Activated CD4-positive, alpha-beta T cell treated with anti-CD3 and anti-CD28 coated beads, Interleukin-2, amount 50 U/mL, for 48 hours (primary cell): ENCODE measurements around the gene FGD3.
"Not testable (repeated sequence)": the region's sequence is repeated elsewhere in the genome, so short reads cannot be mapped to it uniquely, and the experiment has no call there.

Source experiments
- DNase-seq, 2 experiments: peaks; one replicate each; pipeline ENCODE4 v3.0.0-alpha.2; 2020

The FGD3 gene

DNA sequence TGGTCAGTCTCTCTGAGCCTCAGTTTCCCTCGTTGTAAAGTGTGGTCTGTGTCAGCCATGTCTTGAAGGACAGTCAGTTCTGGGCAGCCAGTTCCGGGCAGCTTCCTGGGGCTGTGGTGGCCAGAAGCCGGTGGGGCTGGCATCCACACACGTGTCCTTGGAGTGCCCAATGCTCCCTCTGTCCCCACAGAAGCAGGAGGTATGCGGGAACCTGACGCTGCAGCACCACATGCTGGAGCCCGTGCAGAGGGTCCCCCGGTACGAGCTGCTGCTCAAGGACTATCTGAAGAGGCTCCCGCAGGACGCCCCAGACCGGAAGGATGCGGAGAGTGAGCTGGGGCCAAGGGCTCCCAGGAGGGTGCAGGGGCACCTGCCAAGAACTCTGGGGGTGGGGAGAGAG is 62.7 kb downstream of the FGD3 start:
- DNase-seq = no peak

DNA sequence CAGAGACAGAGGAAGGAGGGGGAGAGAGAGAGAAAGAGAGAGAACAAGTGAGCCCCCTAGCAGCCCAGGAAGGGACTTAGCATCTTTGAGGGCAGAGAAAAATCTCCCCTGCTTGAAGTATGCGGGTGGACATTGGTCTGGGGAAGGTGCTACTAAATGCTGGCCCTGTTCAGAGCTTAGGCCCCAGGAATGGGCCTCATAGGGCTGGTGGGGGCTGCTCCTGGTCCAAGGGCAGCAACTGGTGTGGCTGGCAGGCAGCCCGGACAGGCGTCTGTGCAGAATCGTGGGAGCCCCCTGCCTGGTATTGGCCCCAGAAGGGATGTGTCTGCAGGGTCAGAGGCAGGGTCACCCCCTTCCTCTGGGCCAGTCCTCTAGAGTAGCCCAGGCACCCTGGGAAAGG is 63.4 kb downstream of the FGD3 start:
- peak in 1 of 2 experiments; percentile 1 for DNase-seq

DNA sequence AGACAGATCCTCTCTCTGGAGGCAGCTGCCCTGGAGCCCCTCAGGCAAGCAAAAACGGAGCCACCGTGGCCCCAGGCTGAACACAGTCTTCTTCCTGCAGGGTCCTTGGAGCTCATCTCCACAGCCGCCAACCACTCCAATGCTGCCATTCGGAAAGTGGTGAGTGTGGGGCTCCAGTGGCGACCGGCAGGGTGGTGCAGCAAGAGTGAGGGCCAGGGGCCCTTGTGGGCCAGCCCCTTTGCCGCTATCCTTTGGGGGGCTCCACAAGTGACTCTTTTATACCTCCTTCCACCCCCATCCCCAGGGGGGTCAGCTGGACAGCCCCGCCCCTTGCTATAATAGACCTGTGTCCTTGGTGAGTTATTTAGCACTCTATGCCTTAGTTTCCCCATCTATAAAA is 63.8 kb downstream of the FGD3 start:
- peak in 1 of 2 experiments; percentile 2 for DNase-seq

DNA sequence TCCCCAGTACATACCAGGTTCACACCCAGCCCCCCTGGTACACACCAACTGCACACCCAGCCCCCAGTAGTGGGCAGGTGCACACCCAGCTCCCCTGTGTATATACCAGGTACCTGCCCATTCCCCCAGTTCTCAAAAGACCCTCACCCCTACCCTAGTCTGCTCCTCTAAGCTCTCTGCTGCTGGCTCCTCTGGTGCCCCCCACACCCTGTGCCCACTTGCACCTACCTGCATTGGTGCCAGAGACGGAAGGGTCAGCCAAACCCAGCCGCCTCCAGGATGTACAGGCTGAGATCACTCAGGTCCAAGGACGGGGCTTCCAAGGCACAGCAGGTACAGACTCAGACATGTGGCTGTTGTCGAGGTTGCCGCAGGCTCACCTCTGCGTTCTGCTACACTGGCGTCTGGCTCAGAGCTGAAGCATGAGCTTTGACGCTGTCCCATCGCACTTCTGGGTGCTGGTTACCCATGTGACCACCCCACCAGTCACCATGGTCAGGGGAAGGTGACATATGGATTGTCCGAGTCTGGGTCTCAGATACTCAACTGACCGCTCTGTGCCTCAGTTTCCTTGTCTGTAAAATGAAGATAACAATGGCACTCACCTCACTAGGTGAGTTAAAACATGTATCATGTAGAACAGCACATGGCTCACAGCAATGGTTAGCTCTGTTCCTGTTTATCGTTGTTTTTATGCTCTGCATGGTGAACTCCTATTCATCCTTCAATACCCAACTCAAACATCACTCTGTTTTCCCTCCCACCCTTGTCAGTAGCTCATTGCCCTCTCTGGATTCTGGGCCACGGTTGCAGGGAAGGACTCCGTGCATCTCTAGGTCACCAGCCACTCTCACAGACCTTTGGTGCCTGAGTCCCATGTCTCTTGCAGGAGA is 65.9 kb downstream of the FGD3 start:
- DNase-seq = peak in 1 of 2 experiments; percentile 2

DNA sequence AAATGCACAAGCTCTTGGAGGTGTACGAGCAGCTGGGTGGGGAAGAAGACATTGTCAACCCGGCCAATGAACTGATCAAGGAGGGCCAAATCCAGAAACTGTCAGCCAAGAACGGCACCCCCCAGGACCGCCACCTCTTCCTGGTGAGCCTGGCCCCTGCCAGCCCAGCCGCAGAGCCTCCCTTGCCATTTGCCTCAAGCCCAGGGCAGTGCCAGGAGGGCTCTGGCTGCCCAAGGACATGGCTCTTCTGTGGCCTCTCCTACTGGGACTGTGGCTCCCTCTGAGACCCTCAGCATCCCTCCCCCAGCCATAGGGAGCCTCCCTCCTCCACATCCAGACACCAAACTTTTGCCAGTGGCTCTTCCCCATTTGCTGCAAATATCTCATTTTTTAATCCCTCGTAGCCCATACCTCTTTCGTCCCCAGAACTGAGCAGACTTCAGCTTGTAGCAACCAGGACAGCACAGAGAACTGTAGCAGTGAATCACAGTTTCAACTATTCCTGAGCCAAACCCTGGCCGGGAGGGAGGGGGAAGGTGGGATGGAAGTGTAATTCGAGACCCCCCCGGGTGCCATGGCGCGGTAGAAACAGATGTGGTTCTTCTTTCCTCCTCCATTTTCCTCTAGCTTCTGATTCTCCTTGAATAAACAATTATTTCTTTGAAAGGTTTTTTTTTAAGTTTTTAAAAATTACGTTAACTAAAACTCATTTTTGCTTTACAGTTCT is 66.7 kb downstream of the FGD3 start:
- no peak for DNase-seq

DNA sequence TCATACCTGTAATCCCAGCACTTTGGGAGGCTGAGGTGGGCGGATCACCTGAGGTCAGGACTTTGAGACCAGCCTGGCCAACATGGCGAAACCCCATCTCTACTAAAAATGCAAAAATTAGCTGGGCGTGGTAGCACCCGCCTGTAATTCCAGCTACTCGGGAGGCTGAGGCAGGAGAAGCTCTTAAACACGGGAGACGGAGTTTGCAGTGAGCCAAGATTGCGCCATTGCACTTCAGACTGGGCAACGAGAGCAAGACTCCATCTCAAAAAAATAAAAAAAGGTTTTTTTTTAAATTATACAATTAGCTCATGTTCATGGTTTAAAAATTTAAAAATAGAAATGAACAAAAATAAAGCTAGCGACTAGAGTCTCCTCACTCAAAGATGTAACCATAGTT is 67.9 kb downstream of the FGD3 start:
- not testable (repeated sequence) for DNase-seq

DNA sequence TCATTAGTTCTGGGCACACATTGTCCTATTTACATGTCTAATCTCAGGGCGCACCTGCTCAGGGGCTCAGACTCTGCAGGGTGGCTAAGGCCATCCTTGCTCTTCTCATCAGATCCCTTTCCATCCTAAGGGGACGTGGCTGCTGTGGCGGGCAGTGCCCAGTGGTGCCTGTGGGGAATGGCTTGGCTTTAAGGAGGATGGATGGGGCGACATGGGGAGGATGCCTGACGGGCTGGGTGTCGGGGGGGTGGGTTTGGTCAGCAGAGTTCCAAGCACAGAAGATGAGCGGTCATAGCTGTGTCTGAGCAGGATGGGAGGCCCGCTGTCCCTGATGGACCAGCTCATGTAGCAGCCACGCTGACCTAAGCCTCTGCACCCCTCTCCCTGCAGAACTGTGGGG is 70.3 kb downstream of the FGD3 start:
- DNase-seq = no peak

DNA sequence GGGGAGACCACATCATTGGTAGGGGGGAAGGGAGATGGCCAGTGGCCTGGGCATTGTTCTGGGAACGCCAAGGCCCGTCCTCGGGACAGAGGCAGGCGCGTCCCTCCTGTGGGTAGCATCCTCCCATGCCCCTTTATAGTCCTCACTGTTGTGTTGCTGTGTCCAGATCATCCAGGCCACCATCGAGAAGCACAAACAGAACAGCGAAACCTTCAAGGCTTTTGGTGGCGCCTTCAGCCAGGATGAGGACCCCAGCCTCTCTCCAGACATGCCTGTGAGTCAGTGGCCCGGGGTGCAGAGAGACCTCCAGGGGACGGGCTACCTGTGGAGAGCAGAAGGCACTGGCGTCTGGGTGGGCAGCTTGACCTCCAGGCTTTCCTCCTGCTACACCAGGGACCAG is 72.8 kb downstream of the FGD3 start:
- no peak for DNase-seq

DNA sequence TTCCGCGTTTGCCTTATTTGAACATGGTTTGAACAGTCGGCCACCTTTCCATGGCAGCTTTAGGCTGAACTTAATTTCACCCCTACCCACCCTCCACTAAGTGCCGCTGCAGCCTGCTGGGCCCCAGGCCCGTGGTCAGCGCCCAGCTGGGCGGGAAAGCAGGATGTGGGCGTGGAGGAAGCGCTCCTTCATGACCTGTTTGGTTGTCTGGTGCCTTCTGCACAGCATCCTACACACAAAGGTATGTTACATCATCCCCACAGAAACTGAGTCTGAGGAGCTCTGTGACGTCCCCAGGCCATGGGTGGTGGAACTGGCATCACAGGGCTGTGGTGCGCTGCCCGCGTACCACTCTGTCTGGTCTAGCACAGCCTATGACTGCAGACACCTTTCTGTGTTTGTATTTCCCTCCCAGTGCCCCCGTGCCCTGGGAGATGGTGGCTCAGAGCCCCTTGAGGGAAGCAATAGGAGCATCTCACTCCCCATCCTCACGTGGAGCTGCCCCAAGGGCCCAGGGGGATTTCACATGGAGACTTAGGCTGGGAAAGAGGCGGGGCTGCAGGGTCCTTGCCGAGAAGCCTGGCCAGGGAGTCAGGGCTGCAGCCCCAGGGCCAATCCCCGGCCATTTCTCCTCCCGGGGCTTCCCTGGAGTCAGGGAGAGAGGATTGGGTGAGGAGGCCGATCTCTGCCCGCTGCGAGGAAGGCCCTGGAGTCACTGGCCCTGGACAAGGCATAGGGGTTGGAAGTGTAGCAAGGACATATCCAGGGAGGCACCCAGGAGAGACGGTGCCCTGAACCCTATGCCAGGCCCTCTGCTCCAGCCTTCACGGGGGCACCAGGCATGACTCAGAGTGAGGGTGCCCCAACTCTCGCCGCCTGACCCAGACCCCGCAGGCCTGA is 73.7 kb downstream of the FGD3 start:
- peak; percentile 60 to 64 for DNase-seq

DNA sequence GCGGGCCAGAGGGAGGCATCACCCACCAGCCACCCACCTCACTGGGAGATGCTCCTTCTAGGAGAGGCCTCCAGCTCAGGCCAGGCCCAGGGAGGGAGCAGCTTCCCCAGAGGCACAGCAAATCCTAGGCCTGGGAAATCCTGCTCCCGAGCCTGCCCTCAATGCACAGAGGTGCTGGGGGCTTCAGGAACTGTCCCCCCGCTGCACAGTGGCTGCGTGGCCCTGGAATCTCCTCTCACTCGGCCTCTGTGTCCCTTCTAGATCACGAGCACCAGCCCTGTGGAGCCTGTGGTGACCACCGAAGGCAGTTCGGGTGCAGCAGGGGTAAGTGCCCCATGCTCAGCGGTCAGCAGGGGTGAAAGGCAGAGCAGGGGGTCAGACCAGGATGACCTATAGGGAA is 74.7 kb downstream of the FGD3 start:
- no peak for DNase-seq

DNA sequence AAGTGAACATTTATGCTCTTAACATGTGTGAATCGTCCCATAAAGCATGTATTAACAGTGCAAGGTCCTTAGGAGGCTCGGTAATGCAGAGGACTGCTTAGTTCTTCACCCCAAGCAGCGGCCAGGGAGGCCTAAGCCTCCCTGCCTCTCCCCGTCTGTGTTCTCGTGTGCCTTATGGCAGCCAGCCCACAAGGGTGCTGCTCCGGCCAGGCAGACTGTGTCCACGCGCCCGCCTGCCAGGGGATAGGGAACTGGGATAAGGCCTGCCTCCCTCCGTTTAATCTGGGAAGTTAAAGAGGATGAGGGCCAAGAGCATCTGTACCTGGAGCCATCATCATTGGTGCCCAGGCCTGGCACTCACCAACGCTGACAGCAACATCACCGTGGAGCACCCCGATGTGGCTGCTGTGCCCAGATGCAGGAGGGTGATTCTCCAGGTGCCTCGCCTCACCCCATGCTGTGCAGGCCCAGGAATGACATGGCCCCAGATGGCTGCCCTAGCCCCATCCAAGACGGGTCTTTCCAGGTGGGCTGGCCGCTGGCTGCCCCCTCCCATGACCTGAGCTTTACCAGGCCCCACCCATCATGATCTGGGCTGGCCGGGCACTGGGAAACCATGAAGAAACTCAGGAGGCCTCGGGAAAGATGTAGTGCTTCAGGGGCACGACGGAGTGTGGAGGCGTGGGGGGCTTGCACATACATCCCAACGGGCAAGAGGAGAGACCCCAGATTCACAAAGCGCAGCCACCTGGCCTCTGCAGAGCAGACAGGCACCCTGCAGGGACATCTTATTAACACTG is 75.6 kb downstream of the FGD3 start:
- no peak for DNase-seq

DNA sequence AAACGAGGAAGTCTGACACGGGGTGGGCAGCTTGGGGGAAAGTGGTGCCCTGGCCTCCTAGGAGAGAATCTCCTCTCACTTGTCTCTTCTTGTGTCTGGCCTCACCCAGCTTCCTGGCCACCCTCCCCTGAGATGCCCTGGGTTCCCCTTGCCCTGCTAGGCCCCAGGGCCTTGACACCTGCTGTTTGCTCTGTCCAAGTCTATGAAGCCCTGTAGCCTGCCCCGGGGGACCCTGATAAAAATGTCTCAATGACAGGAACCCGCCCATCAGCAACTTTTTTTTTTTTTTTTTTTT is 76.1 kb downstream of the FGD3 start:
- no peak for DNase-seq

DNA sequence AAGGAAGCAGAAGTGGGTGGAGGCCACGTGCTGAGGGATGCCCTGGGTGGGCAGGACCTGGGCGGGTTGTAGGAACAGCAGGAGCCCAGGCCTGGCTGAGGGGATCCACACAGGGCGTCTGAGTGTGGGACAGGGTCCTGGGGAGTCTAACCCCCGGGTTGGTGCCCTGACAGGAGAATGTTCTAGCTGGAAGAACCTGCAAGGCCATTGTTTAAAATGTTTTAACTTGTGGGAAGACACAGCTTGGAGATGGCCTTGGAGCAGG is 77.3 kb downstream of the FGD3 start:
- DNase-seq = no peak

DNA sequence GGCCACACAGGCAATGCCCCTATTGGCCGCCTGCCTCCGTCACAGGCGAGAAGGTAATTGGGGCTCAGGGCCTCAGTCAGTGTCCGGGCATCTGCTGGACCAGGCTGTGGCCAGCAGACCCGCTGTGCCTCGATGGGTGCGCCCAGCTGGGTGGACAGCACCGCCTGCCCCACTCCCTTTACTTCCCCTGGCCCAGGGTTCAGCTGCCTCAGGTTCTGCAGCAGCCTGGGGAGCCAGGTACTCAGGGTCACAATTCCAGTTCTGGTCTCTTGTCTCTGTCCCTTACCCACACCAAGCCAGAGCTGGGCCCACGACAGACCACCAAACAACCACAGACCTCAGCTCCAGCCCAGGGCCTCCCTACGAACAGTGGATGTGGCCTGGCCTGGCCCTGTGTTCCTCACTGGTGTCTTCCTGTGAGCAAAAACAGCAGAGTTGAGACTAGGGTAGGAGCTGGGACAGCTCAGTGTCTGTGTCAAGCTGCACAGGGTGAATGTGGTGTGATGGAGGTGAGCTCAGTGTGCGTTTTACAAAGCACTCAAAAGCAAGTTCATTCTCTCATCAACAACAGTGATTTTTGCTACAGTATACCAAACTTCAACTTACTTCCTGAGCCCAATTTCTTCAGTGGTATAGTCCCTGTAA is 77.8 kb downstream of the FGD3 start:
- DNase-seq = no peak

DNA sequence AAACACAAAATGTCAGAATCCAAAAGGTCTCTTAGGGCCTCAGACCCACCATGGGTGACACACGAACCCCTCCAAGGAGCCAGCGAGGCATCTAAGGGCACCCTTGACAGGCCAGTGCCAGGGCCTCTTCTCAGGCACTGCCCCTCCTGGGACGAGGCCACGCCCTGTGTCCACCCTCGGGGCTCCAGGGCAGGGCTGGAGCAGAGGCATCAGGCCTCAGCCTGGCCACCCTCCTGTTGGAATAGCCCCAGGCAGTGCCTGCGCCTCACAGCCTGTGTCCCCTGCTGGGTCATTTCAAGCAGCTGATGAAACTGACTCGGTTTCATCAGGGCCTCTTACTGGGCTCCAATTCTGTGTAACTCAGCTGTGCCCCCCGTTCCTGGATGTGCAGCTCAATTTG is 78.4 kb downstream of the FGD3 start:
- no peak for DNase-seq

DNA sequence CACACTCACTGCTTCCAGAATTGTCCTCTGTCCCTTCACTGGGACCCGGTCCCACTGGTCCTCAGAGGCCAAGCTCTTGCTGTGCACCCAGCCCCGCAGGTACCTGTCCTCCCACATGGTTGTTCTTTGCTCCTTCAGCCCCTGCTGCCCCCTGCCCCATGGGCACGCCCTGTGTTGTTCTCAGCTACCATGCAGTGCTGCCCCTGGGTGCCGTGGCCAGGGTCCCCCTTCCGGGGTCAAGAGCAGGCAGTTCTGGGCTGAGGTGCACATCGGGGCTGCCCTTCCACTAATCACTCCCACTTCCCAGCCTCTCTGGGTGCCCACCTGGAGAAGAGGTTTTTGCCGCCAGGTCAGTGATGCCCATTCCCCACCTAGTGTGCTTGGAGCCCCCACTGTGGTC is 79.3 kb downstream of the FGD3 start:
- DNase-seq = no peak

DNA sequence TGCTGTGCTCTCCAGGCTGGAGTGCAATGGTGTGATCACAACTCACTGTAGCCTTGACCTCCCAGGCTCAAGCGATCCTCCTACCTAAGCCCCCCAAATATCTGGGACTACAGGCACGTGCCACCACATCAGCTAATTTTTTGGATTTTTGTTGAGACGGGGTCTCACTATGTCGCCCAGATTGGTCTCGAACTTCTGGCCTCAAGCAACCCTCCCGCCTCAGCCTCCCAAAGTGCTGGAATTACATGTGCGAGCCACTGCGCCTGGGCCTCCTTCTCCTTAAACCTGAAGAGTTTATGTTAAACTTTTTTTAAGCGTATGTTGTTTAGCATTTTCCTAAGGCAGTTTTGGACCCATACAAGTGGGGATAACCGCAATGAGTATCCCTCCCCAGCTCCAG is 80.4 kb downstream of the FGD3 start:
- no peak for DNase-seq

DNA sequence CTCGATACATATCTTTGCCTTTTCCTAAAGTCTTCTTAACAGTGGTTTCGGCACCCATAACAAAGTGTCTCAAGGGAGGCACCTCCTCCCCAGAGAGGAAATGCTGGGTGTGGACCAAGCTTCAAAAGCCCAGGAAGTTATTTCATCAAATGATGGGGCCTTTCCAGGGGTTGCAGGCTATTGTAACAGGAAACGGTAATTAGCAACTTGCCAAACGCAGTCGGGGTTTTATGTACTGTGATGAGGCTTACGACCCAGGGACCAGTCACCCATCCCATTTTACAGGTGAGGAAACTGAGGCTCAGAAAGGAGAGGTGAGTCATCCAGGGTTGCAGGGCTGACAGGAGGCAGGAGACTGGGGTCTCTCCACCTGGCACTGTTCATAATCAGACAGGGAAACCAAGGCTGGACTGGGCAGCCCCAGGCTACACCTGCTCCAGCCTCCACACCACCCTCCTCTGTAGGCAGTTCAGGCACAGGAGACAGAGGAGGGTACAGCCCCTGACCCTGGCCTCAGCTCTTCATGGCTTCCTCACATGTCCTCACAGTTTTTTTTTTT is 81.2 kb downstream of the FGD3 start:
- DNase-seq = peak; percentile 41 to 60

DNA sequence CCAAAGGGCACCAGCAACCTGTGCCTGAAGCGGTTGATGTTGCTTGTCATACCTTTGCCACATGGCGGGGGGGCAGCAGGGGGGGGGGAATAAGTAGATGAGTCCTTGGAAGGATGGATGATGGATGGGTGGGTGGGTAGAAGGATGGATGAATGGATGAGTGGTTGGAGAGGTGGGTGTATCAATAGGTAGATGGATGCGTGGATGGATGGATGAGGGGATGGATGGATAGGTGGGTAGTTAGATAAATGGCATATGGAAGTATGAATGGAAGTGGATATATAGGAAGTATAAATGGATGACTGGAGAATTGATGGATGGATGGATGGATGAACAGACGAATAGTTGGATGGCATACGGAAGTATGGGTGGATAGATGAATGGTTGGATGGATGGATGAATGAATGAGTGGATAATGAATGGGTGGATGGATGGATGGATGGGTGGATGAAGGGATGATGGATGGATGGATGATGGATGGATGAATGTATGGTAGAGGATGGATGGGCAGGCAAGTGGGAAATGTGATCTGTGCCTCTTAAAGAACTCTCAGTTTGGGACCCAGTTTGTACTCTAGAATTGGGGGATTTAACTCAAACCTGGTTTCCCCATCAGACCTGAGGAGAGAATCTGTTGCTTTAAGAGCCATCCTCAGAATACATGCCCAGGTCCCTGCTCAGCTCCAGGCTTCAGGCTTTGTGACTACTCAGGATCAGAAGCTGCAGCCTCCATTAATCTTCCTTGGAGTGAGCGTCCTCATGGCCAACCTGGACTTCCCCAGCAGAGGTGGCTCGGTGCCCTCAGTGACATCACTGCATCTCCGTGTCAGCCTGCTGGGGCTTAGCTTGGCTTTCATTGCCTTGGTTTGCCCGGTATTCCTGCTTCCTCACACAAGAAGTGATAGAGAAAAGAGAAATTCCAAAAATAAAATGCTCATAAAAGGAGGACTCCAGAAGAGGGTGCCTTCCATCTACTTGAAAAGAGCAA is 83.6 kb downstream of the FGD3 start:
- no peak for DNase-seq

DNA sequence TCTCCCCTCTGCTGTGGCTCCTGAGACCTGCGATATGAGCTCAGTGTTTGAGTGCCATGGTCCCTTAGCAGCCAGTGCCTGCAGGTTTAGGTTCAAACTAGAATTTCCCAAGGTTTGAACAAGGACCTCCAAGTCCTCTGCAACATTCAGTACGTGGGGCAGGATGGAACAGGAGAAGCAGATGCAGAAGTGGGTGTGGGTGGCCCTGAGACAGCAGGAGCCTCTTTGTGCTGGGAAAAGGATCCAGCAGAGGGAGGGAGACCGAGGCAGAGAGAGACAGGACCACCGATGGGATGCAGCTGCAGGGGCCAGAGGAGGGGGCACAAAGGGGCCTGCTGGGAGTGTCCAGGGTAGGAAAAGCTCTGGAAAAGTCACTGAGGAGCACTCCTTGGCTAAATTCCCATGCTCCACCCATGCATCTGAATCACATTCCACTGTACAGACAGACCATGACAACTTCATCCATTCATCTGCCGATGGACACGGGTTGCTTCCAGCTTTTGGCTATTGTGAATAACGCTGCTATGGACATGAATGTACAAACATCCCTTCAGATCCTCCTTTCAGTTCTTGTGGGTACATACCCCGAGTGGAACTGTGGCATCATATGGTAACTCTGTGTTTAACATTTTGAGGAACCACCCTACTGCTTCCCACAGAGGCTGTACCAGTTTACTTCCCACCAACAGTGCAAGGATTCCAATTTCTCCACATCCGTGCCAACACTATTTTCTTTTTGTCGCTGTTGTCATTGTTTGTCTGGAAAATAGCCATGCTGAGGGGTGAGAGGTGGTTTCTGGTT is 84.5 kb downstream of the FGD3 start:
- DNase-seq = no peak
